K562 (cell line): Measurements from ENCODE around the gene KRIT1. TPM values are rescaled to one million over a fixed set of nuclear protein-coding genes. Genes with fewer than 3 reads are reported as not detected.

Experiments used
- ARHGAP35 ChIP-seq: fragments of 450-650 bp; IDR thresholded peaks from 2 replicates; pipeline ENCODE4 v1.6.1; 2018; ENCODE audit not compliant: partially characterized antibody
- BCOR ChIP-seq: fragments of 450-650 bp; IDR thresholded peaks from 2 replicates; pipeline ENCODE4 v1.6.1; 2016
- CHD1 ChIP-seq: fragments of 200-600 bp; sonication (generic); IDR thresholded peaks from one replicate; pipeline ENCODE4 v1.6.1; 2012; ENCODE audit warnings: mild to moderate bottlenecking, moderate library complexity, low read length, inconsistent platforms
- CREB1 ChIP-seq, 2 experiments: sonication (generic) in 1 of 2; formaldehyde crosslinking in 1 of 2; IDR thresholded peaks; 2 replicates each; pipeline versions ENCODE4 v1.6.1 to v1.8.0; 2012 to 2022; ENCODE audit warnings: inconsistent platforms in 1 of 2, mild to moderate bottlenecking in 1 of 2, missing genetic modification reagents in 1 of 2, moderate library complexity in 1 of 2
- DPF2 ChIP-seq: fragments of 450-650 bp; IDR thresholded peaks from 2 replicates; pipeline ENCODE4 v1.6.1; 2016
- E2F6 ChIP-seq, 2 experiments: IDR thresholded peaks; 2 replicates each; pipeline ENCODE4 v1.6.1; 2011; ENCODE audit warnings: borderline replicate concordance in 1 of 2, control low read depth in 1 of 2, low read depth in 1 of 2, low read length in 1 of 2, mild to moderate bottlenecking in 1 of 2, mixed read lengths in 1 of 2, moderate library complexity in 1 of 2; ENCODE audit not compliant: insufficient read depth in 1 of 2, insufficient read length in 1 of 2, poor library complexity in 1 of 2, severe bottlenecking in 1 of 2; ENCODE audit errors: extremely low read depth in 1 of 2
- GTF2B ChIP-seq: IDR thresholded peaks from 2 replicates; pipeline ENCODE4 v1.6.1; 2011; ENCODE audit not compliant: insufficient read length; ENCODE audit errors: extremely low read depth
- HDAC1 ChIP-seq, 2 experiments: fragments of 450-650 bp; IDR thresholded peaks; 2 replicates each; pipeline ENCODE4 v1.6.1; 2016 to 2017; ENCODE audit warnings: inconsistent platforms in 1 of 2, mild to moderate bottlenecking in 1 of 2, moderate library complexity in 1 of 2
- HMG20B ChIP-seq: fragments of 250-450 bp; sonication (Bioruptor Pico); IDR thresholded peaks from 2 replicates; pipeline ENCODE4 v1.5.0; 2021; ENCODE audit warnings: mild to moderate bottlenecking
- KHSRP ChIP-seq: fragments of 450-650 bp; IDR thresholded peaks from 2 replicates; pipeline ENCODE4 v1.6.1; 2017
- MTA2 ChIP-seq: fragments of 450-650 bp; IDR thresholded peaks from 2 replicates; pipeline ENCODE4 v1.6.1; 2016; ENCODE audit warnings: low read depth
- NCOA2 ChIP-seq, 2 experiments: fragments of 450-650 bp; IDR thresholded peaks; 2 replicates each; pipeline ENCODE4 v1.6.1; 2018; ENCODE audit warnings: mild to moderate bottlenecking in 2 of 2, moderate library complexity in 1 of 2; ENCODE audit not compliant: partially characterized antibody in 2 of 2
- NR2C2 ChIP-seq, 2 experiments: fragments of 200-800 bp in 1 of 2; sonication (Bioruptor generic) in 1 of 2; sonication (generic) in 1 of 2; formaldehyde crosslinking in 1 of 2; IDR thresholded peaks; 2 replicates each; pipeline versions ENCODE4 v1.6.1 to v1.8.0; 2016 to 2022; ENCODE audit warnings: mild to moderate bottlenecking in 1 of 2, missing compliant biosample characterization in 1 of 2, missing genetic modification characterization in 1 of 2, missing genetic modification reagents in 1 of 2
- POLR2AphosphoS5 ChIP-seq: IDR thresholded peaks from 2 replicates; pipeline ENCODE4 v1.6.1; 2011; ENCODE audit warnings: mild to moderate bottlenecking, low read depth, low read length, moderate library complexity; ENCODE audit not compliant: control insufficient read depth, insufficient read depth
- POLR2B ChIP-seq: fragments of 450-650 bp; IDR thresholded peaks from 2 replicates; pipeline ENCODE4 v1.6.1; 2018; ENCODE audit warnings: low read depth; ENCODE audit not compliant: partially characterized antibody
- RBBP5 ChIP-seq: fragments of 200-600 bp; sonication (generic); IDR thresholded peaks from 2 replicates; pipeline ENCODE4 v1.6.1; 2012; ENCODE audit warnings: borderline replicate concordance, mild to moderate bottlenecking, low read length, control low read depth, inconsistent platforms; ENCODE audit not compliant: insufficient read depth, poor library complexity, severe bottlenecking
- SMAD4 ChIP-seq: fragments of 250-450 bp; sonication (Bioruptor Pico); conservative IDR thresholded peaks from 2 replicates; pipeline ENCODE4 v1.8.0; 2021; ENCODE audit warnings: inconsistent platforms, mild to moderate bottlenecking, moderate library complexity
- SP1 ChIP-seq: sonication (generic); formaldehyde crosslinking; IDR thresholded peaks from 2 replicates; pipeline ENCODE4 v1.8.1; 2022; ENCODE audit warnings: mild to moderate bottlenecking, missing genetic modification reagents
- SRSF1 ChIP-seq: fragments of 200-400 bp; formaldehyde crosslinking; IDR thresholded peaks from 2 replicates; pipeline ENCODE4 v1.6.1; 2017; ENCODE audit warnings: mild to moderate bottlenecking, low read depth, low read length, moderate library complexity
- TAF9B ChIP-seq: fragments of 450-650 bp; IDR thresholded peaks from 2 replicates; pipeline ENCODE4 v1.6.1; 2018; ENCODE audit warnings: mild to moderate bottlenecking; ENCODE audit not compliant: partially characterized antibody
- TAL1 ChIP-seq: fragments of 450-650 bp; IDR thresholded peaks from 2 replicates; pipeline ENCODE4 v1.6.1; 2016; ENCODE audit warnings: mild to moderate bottlenecking
- USF1 ChIP-seq: sonication (generic); formaldehyde crosslinking; IDR thresholded peaks from 2 replicates; pipeline ENCODE4 v1.9.0; 2022; ENCODE audit warnings: mild to moderate bottlenecking, missing genetic modification reagents
- ZNF253 ChIP-seq: fragments of 250-450 bp; sonication (Bioruptor Pico); conservative IDR thresholded peaks from 2 replicates; pipeline ENCODE4 v1.6.1; 2021; ENCODE audit warnings: mild to moderate bottlenecking
- ZNF408 ChIP-seq: fragments of 250-450 bp; sonication (Bioruptor Pico); IDR thresholded peaks from 2 replicates; pipeline ENCODE4 v1.4.0; 2020; ENCODE audit warnings: low read depth, mild to moderate bottlenecking, moderate library complexity
- ZNF589 ChIP-seq: fragments of 200-800 bp; sonication (Bioruptor generic); IDR thresholded peaks from 2 replicates; pipeline ENCODE4 v1.6.1; 2016; ENCODE audit warnings: low read depth, missing genetic modification characterization, missing compliant biosample characterization
- ZNF695 ChIP-seq: fragments of 450-650 bp; formaldehyde crosslinking; IDR thresholded peaks from 2 replicates; pipeline ENCODE4 v1.4.0; 2020; ENCODE audit warnings: mild to moderate bottlenecking, moderate library complexity
- ZNF707 ChIP-seq: fragments of 250-450 bp; sonication (Bioruptor Pico); conservative IDR thresholded peaks from 2 replicates; pipeline ENCODE4 v1.8.0; 2022; ENCODE audit warnings: inconsistent platforms, mild to moderate bottlenecking, moderate library complexity
- ZNF785 ChIP-seq: fragments of 250-450 bp; sonication (Bioruptor Pico); IDR thresholded peaks from 2 replicates; pipeline ENCODE4 v1.4.0; 2020; ENCODE audit warnings: mild to moderate bottlenecking
- polyA plus RNA-seq, 8 experiments: library from polyadenylated mRNA; depleted of rRNA in 4 of 8; stranded (reverse) in 5 of 8; unstranded in 3 of 8; fragments of >200 nt; fragmentation: Nextera tagmentation in 2 of 8; fragmentation: Illumina TruSeq in 1 of 8; extraction: Ambion mirVana in 2 of 8; extraction: Trizol in 1 of 8; gene quantifications; 2 replicates each; pipeline versions ENCODE4 v1.2.1 to v1.2.3, GENCODE V29; 2011 to 2014; ENCODE audit warnings: inconsistent platforms in 1 of 8, missing spikeins in 1 of 8
- total RNA-seq, 7 experiments: library from RNA; depleted of rRNA in 6 of 7; stranded (reverse); fragments of >200 nt in 6 of 7; fragmentation: Illumina TruSeq in 2 of 7; extraction: Trizol in 2 of 7; gene quantifications; 2 replicates each; pipeline versions ENCODE4 v1.2.1 to v1.2.3, GENCODE V29; 2011 to 2021; ENCODE audit warnings: low replicate concordance in 1 of 7

Gene KRIT1
- total and polyA plus RNA-seq, 9 of the 15 experiments (the other 6 are each of a cell fraction or from before 2014, with no cell fraction given): 21.5 to 81.4 (median 55.9) TPM

GRCh38 chr7:92161271-92161670, 84.4 kb downstream of the KRIT1 start (continued):
- no peak for TF ChIP-seq CHD1
- TF ChIP-seq BCOR: peak; percentile 48; the same call in 1 of the 2 replicates
- no peak for TF ChIP-seq E2F6 (IDR thresholded peaks at IDR 0.05; ENCODE audit: borderline replicate concordance in 1 of 2, extremely low read depth in 1 of 2, insufficient read depth in 1 of 2, insufficient read length in 1 of 2, low read depth in 1 of 2, low read length in 1 of 2, poor library complexity in 1 of 2, severe bottlenecking in 1 of 2)
- TF ChIP-seq POLR2AphosphoS5: peak; percentile 76; the same call in 1 of the 2 replicates
- no peak; the same call in 1 of the 2 replicates for TF ChIP-seq KHSRP
- peak; percentile 86 for TF ChIP-seq TAL1
- no peak for TF ChIP-seq ZNF785 (CRISPR knock-in tag)
- TF ChIP-seq RBBP5: no peak
- peak; percentile 33 for TF ChIP-seq ARHGAP35
- no peak for TF ChIP-seq ZNF695
- no peak for TF ChIP-seq ZNF707
- no peak for TF ChIP-seq USF1 (CRISPR knock-in tag)
- peak; percentile 91 for TF ChIP-seq DPF2
- TF ChIP-seq CREB1 (IDR thresholded peaks at IDR 0.05): peak; percentile 47; the same call in 1 of the 2 replicates
- TF ChIP-seq CREB1 (CRISPR knock-in tag; IDR thresholded peaks at IDR 0.05): no peak
- TF ChIP-seq SRSF1: no peak
- TF ChIP-seq SP1: no peak
- TF ChIP-seq MTA2: peak; percentile 66
- no peak for TF ChIP-seq NR2C2 (CRISPR knock-in tag; IDR thresholded peaks at IDR 0.05)
- TF ChIP-seq NR2C2 (tag; IDR thresholded peaks at IDR 0.05): 0 out of 2 replicates have a peak, but pooled peaks have one; percentile 42
- 0 out of 2 replicates have a peak, but pooled peaks have one; percentile 36 for TF ChIP-seq ZNF589 (CRISPR knock-in tag)
- TF ChIP-seq ZNF408 (CRISPR knock-in tag): no peak
- TF ChIP-seq ZNF253 (CRISPR knock-in tag): no peak
- peak in 1 of 2 experiments; percentile 42 for TF ChIP-seq NCOA2 (IDR thresholded peaks at IDR 0.05; ENCODE audit: partially characterized antibody in 2 of 2)
- peak in 1 of 2 experiments; percentile 88; a peak in 2 of 4 replicates for TF ChIP-seq HDAC1 (IDR thresholded peaks at IDR 0.05)
- no peak for TF ChIP-seq POLR2B
- peak; percentile 22 for TF ChIP-seq TAF9B
- TF ChIP-seq HMG20B: no peak
- TF ChIP-seq SMAD4: peak; percentile 70
- no peak for TF ChIP-seq GTF2B
